H9 (cell line): Measurements from ENCODE around the gene BACH2. TPM values are rescaled to one million over a fixed set of nuclear protein-coding genes. Genes with fewer than 3 reads are reported as not detected.

Experiments used
- DNase-seq: peaks from one replicate; pipeline ENCODE4 v3.0.0-alpha.2; 2017
- H2AFZ ChIP-seq: one replicate; pipeline ENCODE4 v1.6.1; 2013; ENCODE audit warnings: mild to moderate bottlenecking, low read length, control low read depth, moderate library complexity
- H2AK5ac ChIP-seq: 2 replicates; pipeline ENCODE4 v1.6.1; 2013; ENCODE audit warnings: low read length, control low read depth, mixed read lengths; ENCODE audit not compliant: insufficient read length
- H2BK120ac ChIP-seq: one replicate; pipeline ENCODE4 v1.6.1; 2013; ENCODE audit warnings: low read depth, mild to moderate bottlenecking, low read length, control low read depth, inconsistent platforms; ENCODE audit not compliant: poor library complexity, severe bottlenecking
- H2BK12ac ChIP-seq: 2 replicates; pipeline ENCODE4 v1.6.1; 2013; ENCODE audit warnings: low read length, control low read depth, mixed read lengths, low read depth; ENCODE audit not compliant: insufficient read length
- H2BK15ac ChIP-seq: 2 replicates; pipeline ENCODE4 v1.6.1; 2013; ENCODE audit warnings: low read depth, low read length, control low read depth
- H2BK20ac ChIP-seq: one replicate; pipeline ENCODE4 v1.6.1; 2013; ENCODE audit warnings: low read depth, mild to moderate bottlenecking, low read length, control low read depth, inconsistent platforms; ENCODE audit not compliant: poor library complexity, severe bottlenecking
- H2BK5ac ChIP-seq: 2 replicates; pipeline ENCODE4 v1.6.1; 2013; ENCODE audit warnings: low read length, control low read depth, mixed read lengths; ENCODE audit not compliant: insufficient read length
- H3K14ac ChIP-seq: 2 replicates; pipeline ENCODE4 v1.6.1; 2013; ENCODE audit warnings: low read length, control low read depth; ENCODE audit not compliant: insufficient read depth
- H3K18ac ChIP-seq: 2 replicates; pipeline ENCODE4 v1.6.1; 2013; ENCODE audit warnings: low read depth, mild to moderate bottlenecking, mixed read lengths, low read length, control low read depth; ENCODE audit not compliant: insufficient read length
- H3K23ac ChIP-seq: 2 replicates; pipeline ENCODE4 v1.6.1; 2013; ENCODE audit warnings: low read length, control low read depth, mixed read lengths, low read depth; ENCODE audit not compliant: insufficient read length
- H3K23me2 ChIP-seq: 2 replicates; pipeline ENCODE4 v1.6.1; 2013; ENCODE audit warnings: low read depth, mild to moderate bottlenecking, mixed read lengths, low read length, control low read depth; ENCODE audit not compliant: insufficient read length, poor library complexity, severe bottlenecking
- H3K27ac ChIP-seq: 2 replicates; pipeline ENCODE4 v1.5.1; 2013; ENCODE audit warnings: low read length, control low read depth, mixed read lengths, low read depth; ENCODE audit not compliant: insufficient read length
- H3K27me3 ChIP-seq: 2 replicates; pipeline ENCODE4 v1.6.1; 2013; ENCODE audit warnings: low read length, control low read depth, inconsistent platforms; ENCODE audit not compliant: insufficient read depth
- H3K4ac ChIP-seq: 2 replicates; pipeline ENCODE4 v1.6.1; 2013; ENCODE audit warnings: low read depth, mild to moderate bottlenecking, control low read depth, inconsistent platforms, low read length, moderate library complexity
- H3K4me1 ChIP-seq: 2 replicates; pipeline ENCODE4 v1.6.1; 2013; ENCODE audit warnings: low read length, control low read depth, inconsistent platforms; ENCODE audit not compliant: insufficient read depth
- H3K4me2 ChIP-seq: 2 replicates; pipeline ENCODE4 v1.6.1; 2013; ENCODE audit warnings: low read length, control low read depth, mixed read lengths; ENCODE audit not compliant: insufficient read length, insufficient read depth
- H3K56ac ChIP-seq: 2 replicates; pipeline ENCODE4 v1.6.1; 2013; ENCODE audit warnings: low read depth, mild to moderate bottlenecking, mixed read lengths, low read length, control low read depth; ENCODE audit not compliant: insufficient read length
- H3K79me1 ChIP-seq: 2 replicates; pipeline ENCODE4 v1.6.1; 2013; ENCODE audit warnings: low read depth, mild to moderate bottlenecking, moderate library complexity, low read length, control low read depth, inconsistent platforms; ENCODE audit not compliant: insufficient read depth, poor library complexity, severe bottlenecking
- H3K79me2 ChIP-seq: 2 replicates; pipeline ENCODE4 v1.6.1; 2013; ENCODE audit warnings: low read length, control low read depth, inconsistent platforms; ENCODE audit not compliant: insufficient read depth
- H3K9ac ChIP-seq: 2 replicates; pipeline ENCODE4 v1.6.1; 2013; ENCODE audit warnings: low read length, control low read depth, mixed read lengths; ENCODE audit not compliant: insufficient read length; ENCODE audit errors: extremely low read depth
- H3K9me3 ChIP-seq: one replicate; pipeline ENCODE4 v1.6.1; 2013; ENCODE audit warnings: low read depth, low read length, inconsistent platforms; ENCODE audit not compliant: control insufficient read depth
- H3T11ph ChIP-seq: one replicate; pipeline ENCODE4 v1.6.1; 2013; ENCODE audit warnings: mild to moderate bottlenecking, low read length, control low read depth, inconsistent platforms
- H4K20me1 ChIP-seq: one replicate; pipeline ENCODE4 v1.6.1; 2013; ENCODE audit not compliant: control insufficient read depth, insufficient read length, insufficient read depth
- H4K5ac ChIP-seq: 2 replicates; pipeline ENCODE4 v1.6.1; 2013; ENCODE audit warnings: low read depth, mild to moderate bottlenecking, mixed read lengths, low read length, control low read depth; ENCODE audit not compliant: insufficient read length
- H4K8ac ChIP-seq: replicated peaks from 2 replicates; pipeline ENCODE4 v1.6.1; 2013; ENCODE audit warnings: low read length, control low read depth, mixed read lengths, low read depth; ENCODE audit not compliant: insufficient read length
- H4K91ac ChIP-seq: 2 replicates; pipeline ENCODE4 v1.6.1; 2013; ENCODE audit warnings: low read depth, mild to moderate bottlenecking, moderate library complexity, mixed read lengths, low read length, control low read depth; ENCODE audit not compliant: insufficient read length
- H3K27ac Mint-ChIP-seq, 3 experiments: 2 replicates in 2 of 3; 3 replicates in 1 of 3; pipeline ENCODE4 v1.8.0; 2020 to 2021; ENCODE audit warnings: mixed read lengths in 3 of 3, mild to moderate bottlenecking in 1 of 3, moderate library complexity in 1 of 3
- H3K27me3 Mint-ChIP-seq: 2 replicates; pipeline ENCODE4 v1.8.0; 2021; ENCODE audit warnings: low read depth, mild to moderate bottlenecking, moderate library complexity, mixed read lengths
- H3K36me3 Mint-ChIP-seq, 3 experiments: 2 replicates in 2 of 3; 3 replicates in 1 of 3; pipeline ENCODE4 v1.8.0; 2020 to 2021; ENCODE audit warnings: low read depth in 3 of 3, mixed read lengths in 3 of 3; ENCODE audit not compliant: insufficient read depth in 1 of 3
- H3K4me1 Mint-ChIP-seq, 2 experiments: 2 replicates each; pipeline ENCODE4 v1.8.0; 2020; ENCODE audit warnings: mixed read lengths in 2 of 2
- H3K4me3 Mint-ChIP-seq, 2 experiments: 2 replicates in 1 of 2; 3 replicates in 1 of 2; pipeline ENCODE4 v1.8.0; 2020 to 2021; ENCODE audit warnings: mild to moderate bottlenecking in 2 of 2, mixed read lengths in 2 of 2, moderate library complexity in 1 of 2
- H3K9me3 Mint-ChIP-seq, 2 experiments: 2 replicates in 1 of 2; 3 replicates in 1 of 2; pipeline ENCODE4 v1.8.0; 2020; ENCODE audit warnings: mild to moderate bottlenecking in 2 of 2, mixed read lengths in 2 of 2, moderate library complexity in 1 of 2
- CTCF ChIP-seq: fragments of 200-600 bp; sonication (generic); conservative IDR thresholded peaks from 3 replicates; pipeline ENCODE4 v1.8.0; 2021; ENCODE audit warnings: antibody characterized with exemption, mild to moderate bottlenecking
- WGBS: extraction: QIAGEN DNeasy Blood & Tissue Kit; methylation state at CpG from one replicate; pipeline ENCODE4 v1.1.7; 2013; ENCODE audit warnings: missing lambda C conversion rate, low lambda C conversion rate, mixed read lengths; ENCODE audit not compliant: insufficient read length; ENCODE audit errors: extremely low coverage; 5-methylcytosine and 5-hydroxymethylcytosine counted together
- total RNA-seq: library from RNA; stranded (reverse); gene quantifications from 2 replicates; pipeline ENCODE4 v1.2.1, GENCODE V29; 2021

Gene BACH2
- total RNA-seq, 1 experiment from 2014 or later = 2.0 TPM

- Mint-ChIP-seq H3K9me3 (peaks cover 17 to 18% of the 10 kb centered on the region in 2 experiments), H3K27ac (no peak overlapping the region), H3K4me3 (no peak overlapping the region), H3K27me3 (no peaks in the 10 kb centered on the region), H3K4me1 (peaks cover 7% of the 10 kb centered on the region in 2 experiments; a peak in 2 of 4 replicates), H3K36me3 (peaks cover 14 to 25% (median 15%) of the 10 kb centered on the region in 3 experiments)
- H2AFZ ChIP-seq = no peak overlapping the region
- no peak overlapping the region for H3K23ac ChIP-seq
- H2BK5ac ChIP-seq = no peak overlapping the region
- no peak overlapping the region for H3K56ac ChIP-seq
- no peaks in the 10 kb centered on the region for H3K79me2 ChIP-seq
- no peak overlapping the region for H2BK20ac ChIP-seq
- H3T11ph ChIP-seq = no peak overlapping the region
- no peak overlapping the region for H4K91ac ChIP-seq
- no peak overlapping the region for H2BK12ac ChIP-seq
- no peak overlapping the region for H2AK5ac ChIP-seq
- no peaks in the 10 kb centered on the region for H3K79me1 ChIP-seq
- peaks cover 16% of the 10 kb centered on the region for H3K9me3 ChIP-seq
- H2BK120ac ChIP-seq = no peak overlapping the region
- no peak overlapping the region for H3K4me2 ChIP-seq
- H3K27ac ChIP-seq = no peak overlapping the region
- H3K23me2 ChIP-seq = no peaks in the 10 kb centered on the region
- no CpG with 5 or more reads among the region's 4 CpGs for WGBS
- no peak for DNase-seq
- no peaks in the 10 kb centered on the region for H3K27me3 ChIP-seq
- no peak overlapping the region for H4K8ac ChIP-seq
- no peak overlapping the region for H4K5ac ChIP-seq
- H2BK15ac ChIP-seq = no peak overlapping the region
- H3K14ac ChIP-seq = no peak overlapping the region
- no peaks in the 10 kb centered on the region for H4K20me1 ChIP-seq
- H3K9ac ChIP-seq = no peak overlapping the region
- no peak for TF ChIP-seq CTCF
- no peaks in the 10 kb centered on the region for H3K4me1 ChIP-seq
- H3K18ac ChIP-seq = no peak overlapping the region
- H3K4ac ChIP-seq = no peak overlapping the region
Measured at GRCh38 chr6:90199900-90200299, 96.7 kb downstream of the BACH2 start.
